Activated CD4-positive, CD25-positive, alpha-beta regulatory T cell (primary cell): ENCODE measurements around the gene MBP.

Experiments used
- DNase-seq, 4 experiments: peaks; one replicate each; lab custom pipeline; 2025; lab: John Stamatoyannopoulos, UW

MBP gene

GRCh38 chr18:77114415-77115191 lies 18.0 kb downstream of the MBP start:
- no peak for DNase-seq

DNA sequence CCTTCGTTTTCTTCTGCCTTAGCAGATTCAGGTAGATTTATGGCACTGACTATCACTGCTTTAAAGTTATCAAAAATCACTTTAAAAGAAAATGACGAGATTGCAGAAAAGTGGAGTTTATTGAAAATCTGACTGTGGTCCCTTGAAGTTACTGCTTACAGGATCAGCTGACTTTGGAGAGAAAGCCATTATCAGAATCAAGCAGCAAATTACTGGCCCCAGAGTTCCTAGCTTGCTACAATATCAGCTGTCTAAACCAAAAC lies 18.5 kb downstream of the MBP start:
- DNase-seq, result no peak

DNA sequence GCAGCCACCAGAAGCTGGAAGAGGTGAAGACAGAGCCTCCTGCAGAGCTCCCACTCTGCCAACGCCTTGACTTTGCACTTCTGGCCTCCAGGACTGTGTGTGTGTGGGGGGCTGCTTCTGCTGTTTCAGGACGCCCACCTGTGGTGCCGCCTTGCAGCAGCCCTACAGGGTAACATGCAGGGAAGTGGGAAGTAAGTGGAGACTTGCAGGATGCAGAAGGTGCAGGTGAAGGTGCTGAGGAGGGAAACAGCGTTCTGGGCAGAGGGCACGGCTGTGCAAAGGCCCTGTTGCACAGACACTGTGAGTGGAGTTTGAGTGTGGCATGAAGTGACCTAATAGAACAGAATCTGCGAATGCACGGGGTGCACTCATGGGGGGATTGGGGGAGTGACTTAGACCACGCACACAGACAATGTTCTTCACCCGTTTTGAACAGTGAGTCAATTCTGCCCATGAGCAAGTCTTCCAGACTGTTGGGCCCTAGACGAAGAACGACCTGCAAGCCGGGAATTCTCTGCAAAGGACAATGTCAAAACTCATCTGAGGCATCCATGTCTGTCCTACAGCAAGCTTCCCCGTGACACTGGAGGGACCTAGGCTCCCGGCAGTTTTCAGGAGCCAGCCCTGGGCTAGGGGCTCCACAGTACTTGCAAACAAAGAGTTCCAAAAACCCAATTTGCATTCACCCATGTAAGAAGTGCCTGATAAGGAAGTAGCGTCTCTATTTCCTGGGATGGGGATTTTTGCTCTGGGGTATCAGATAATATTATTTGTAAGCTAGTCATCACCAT lies 19.0 kb downstream of the MBP start:
- no peak for DNase-seq

DNA sequence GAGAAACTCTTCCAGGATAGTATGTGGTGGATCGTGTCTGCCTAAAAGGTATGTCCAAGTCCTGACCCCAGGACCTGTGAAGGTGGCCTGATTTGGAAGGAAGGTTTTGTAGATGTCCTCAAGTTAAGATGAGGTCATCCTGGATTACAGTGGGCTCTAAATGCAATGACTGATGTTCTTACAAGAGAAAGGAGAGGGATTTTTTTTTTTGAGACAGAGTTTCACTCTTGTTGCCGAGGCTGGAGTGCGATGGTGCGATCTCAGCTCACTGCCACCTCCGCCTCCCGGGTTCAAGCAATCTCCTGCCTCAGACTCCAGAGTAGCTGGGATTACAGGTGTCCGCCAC lies 19.9 kb downstream of the MBP start:
- DNase-seq, result no peak

DNA sequence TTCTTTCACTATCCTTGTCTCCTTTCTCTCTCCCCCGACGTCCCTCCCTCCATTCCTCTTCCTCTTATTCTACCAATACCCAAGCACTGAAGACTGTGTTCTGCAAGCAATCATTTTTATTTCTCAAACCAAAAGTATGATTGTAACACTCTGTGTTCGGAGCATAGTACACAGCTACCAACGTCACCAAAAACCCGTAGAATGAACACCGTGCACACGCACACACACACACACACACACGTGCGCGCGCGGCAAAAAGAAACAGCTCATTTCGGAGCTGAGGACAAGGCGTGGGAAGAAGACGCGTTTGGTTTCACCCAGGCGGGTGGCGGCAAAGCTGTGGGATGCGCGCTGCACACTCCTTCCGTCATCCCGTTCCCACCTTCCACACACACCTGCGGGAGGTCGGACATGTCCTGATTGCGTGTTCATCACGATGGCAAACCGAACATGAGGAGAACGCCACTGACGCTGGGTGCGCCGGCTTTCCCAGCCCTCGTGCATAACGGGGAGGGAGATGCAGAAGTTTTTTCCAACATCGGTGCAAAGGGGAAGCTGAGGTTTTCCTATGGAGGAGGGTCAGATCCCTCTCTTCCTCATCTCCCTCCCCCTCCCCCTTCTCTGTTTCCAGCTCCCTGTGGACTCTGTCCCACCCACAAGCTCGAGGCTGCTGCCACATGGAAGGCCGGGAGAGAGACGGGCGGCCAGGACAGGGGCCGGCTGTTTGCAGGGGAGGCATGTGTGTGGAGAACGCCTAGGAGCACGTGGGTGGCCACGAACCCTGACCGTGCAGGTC lies 20.4 kb downstream of the MBP start:
- no peak for DNase-seq

DNA sequence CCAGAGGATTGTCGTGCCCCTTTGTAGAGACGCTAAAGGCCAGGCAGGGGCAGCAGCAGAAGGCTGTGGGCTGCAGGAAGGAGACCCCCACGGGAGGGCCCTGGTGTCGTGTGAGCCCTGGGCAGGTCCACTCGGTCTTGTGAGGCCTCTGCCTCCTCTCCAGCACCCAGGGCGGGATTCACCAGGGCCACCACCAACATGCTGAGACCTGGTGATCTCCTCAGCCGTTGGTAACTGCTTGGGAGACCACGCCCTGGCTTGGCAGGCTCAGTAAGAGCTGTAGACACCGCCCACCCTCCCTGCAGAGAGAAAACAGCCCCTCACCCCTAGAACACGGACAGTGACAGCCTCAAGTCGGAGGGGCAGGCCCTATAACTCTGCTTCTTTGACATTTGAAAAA lies 21.1 kb downstream of the MBP start:
- no peak for DNase-seq

DNA sequence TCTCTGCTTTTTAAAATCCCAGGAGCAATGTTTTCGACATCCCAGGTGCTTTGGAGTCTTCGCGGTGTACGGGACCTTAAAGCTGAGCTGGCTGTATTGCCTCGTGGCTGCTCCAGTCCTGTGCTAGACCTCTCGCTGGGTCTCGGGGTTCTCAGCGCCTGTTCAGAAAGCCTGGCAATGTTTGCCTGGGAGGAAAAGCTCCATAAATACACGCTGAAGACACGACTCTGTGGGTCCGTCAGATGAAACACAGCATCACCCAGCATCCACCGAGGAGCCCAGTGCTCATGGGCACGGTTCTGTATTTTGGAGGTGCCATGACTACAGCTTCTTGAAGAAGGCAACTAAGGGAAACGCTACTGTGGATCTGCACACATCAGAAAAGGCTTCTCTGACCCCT lies 21.6 kb downstream of the MBP start:
- no peak for DNase-seq

DNA sequence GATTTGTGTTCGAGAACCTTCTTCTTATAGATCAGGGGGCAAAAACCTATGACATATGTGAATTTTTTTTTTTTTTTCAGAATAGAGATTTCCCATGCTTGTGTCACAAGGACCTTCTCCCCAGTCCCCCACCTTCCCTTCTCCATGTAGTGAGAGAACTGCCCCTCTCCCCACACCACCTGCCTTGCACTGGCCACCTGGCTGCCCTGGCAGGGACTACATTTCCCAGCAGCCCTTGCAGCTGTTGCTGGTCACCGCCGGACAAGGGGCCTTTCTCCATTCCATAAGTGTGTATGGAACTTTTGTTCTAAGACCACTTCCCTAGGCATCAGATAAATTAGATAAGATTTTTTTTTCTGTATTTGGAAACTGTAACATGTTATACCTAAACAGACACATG lies 22.2 kb downstream of the MBP start:
- no peak for DNase-seq

DNA sequence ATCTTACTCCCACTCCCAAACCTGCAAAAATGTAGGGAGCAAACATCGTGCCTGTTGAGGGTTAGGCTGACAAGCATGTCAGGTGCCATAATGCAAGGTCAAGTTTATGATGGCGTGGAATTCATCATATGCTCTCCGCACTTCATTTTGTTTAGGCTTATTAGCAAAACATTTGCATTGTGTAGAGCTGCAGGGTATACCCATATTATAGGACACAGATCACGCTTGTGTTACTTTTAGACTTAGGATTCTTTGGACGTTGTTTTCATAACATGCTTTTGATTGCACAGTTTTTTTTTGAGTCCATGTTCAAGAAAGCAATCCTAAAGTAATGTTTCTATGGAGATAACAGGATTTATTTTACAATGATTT lies 22.9 kb downstream of the MBP start:
- DNase-seq, result no peak

- DNase-seq, result no peak
Observed at GRCh38 chr18:77108821-77109647, 23.5 kb downstream of the MBP start.

GRCh38 chr18:77108001-77108692 lies 24.4 kb downstream of the MBP start:
- no peak for DNase-seq

GRCh38 chr18:77107292-77107691 lies 25.3 kb downstream of the MBP start:
- no peak for DNase-seq

DNA sequence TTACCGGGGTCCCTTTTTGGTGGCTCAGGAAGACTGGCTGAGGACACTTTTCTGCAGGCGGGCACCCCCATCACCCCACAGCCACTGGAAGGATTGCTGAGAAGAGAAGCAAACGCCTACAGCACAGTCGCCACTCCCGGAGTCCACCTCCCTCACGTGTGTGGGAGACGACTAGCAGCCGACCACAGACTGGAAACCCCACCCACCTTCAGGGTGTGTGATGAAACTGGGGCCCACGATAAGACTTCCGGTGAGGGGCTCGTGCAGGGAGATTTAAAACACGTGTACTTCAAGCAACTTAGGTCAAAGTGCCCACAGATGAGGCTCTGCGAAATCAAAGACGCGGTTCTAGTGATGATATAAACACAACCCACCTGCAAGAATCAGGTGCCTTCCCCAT lies 26.3 kb downstream of the MBP start:
- peak; percentile 9 to 70 (median 42) for DNase-seq

GRCh38 chr18:77105680-77106079 lies 26.9 kb downstream of the MBP start:
- DNase-seq, result no peak

DNA sequence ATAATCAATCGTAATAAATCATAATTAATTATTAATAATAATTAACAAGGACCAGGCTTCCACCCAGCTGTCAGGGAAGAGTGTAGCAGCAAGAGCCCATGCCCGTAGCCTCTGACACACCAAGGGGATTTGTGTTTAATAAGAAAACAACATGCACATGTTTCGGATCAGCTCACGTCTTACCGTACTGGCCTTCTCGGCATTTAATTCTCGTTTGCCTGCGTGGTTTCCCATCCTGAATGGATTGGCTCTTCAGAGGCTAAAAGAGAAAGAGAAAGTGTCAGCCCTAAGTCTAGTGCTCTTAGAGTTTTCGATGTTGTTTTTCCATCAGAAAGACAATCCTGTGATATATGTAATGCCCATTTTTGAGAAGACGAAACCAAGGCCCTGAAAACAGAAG lies 27.6 kb downstream of the MBP start:
- DNase-seq, result no peak

DNA sequence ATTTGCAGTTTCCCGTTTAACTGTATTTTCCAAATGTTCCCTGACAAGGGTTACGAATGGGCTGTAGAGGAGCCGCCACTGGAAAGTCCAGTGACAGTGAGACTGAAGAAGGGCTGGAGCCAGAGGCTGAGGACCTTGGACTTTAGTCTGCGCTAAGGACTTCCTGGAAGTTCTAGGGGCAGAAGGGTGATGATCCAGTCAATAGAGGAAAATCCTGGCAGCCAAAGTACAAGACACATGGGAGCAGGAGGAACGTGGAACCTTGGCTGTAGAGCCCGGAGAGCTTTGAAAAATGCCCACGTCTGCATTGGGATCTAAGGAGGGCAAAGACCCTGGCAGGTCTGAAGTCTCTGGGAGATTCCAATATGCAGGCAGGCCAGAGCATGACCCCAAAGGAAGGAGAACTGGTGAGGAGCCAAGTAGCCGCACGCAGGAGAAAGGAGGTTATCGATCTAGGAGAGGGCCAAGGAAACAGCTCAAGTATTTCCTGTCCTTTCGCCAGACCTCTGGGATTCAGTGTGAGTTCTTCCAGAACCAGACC lies 28.5 kb downstream of the MBP start:
- no peak for DNase-seq

DNA sequence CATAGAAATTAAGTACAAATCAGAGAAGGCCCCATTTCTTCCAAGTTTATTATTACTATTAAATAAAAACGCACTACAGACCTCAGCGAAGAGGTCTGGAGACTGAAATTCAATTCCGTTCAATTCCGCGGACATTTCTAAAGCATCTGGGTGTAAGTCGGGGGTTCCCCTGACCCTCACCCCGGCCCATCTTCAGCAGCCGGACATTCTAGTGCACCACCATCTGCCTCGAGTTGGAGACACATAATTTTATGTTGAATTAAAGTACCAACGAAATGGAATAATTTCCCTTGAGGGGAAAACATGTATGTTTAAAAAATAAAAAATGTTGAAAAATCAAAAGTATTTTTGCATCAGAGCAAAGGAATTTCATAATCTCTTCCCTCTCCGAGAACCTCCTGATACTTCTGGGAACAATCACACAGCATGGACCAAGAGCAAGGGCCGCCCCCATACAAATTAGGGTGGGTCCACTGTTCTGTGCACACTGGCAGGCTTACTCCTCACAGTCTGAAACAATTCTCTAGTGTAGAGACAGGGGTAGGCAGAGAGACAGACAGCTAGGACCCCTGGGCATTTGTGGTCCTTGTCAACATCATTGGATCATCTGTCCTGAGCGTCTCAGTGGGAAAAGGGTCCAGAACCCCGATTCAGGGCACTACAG lies 29.3 kb downstream of the MBP start:
- no peak for DNase-seq

DNA sequence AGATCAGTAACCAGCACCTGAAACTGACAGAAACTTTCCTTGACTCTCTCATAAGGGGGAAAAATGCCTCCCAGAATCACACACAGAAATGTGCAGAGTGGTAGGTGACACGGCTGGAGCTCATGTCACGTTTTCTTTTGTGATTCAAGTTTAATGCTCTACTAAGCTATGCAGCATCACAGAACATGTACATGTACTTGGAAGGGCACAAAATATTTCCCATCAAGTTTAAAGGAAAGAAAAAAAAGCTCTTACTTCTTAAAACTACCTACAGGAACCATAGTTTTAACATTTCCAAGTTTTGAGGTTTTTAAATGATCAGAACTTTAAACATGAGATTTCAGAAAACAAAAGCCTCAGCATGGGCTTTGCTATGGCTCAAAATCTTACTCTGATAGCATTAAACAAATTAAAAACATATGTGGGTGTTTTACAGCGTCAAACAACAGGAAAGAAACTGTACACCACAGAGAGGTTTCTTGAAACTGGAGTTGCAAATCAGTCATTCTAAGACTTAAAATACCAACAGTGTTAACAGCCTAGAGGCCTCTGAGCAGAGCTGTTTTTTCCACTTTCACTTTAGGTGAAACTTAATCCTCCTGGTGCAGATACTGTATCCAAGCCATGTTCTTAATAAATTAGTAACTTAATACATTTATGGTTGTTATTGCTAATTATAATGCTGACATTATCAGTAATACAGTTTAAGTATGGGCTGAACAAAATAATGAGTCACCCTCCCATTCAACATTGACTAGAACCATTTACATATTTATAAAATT lies 30.1 kb downstream of the MBP start:
- DNase-seq, result no peak

DNA sequence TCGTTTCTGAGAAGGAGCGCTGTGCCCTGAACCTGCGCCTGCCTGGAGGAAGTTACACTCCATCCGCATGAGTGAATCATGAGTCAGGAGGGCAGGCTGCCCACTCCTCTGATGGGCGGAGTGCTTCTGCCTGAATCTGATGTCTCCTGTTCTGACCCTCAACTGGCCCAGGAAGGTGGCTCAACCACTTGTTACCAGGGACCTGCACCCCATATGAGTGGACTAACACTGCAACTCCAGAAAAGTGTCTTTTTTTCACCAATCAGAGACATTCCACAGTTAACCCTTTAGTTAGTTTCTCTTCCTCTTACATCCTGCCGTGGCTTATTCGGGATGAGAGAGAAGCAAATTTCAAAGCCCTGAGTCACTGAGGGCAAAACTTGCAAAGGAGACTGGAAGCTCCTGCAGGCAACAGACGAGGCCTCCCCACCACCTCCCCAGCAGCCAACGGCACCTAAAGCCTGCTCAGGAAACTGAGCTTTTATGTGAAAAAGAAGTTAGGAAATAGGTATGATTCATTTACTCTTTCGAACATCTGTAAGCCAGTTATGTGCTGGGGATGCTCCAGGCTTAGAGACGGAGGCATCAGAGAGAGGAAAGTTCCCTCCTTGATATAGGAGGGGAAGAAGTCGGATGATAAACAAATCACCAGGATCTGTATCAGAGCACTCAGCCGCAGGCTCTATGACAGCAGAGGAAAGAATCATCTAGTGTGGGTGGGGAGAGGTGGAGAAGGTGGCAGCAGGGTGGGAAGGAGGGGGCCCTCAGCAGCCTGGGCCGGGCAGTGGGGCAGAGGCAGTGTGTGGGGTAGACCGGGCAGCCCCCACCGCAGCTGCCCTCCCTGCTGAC lies 30.9 kb downstream of the MBP start:
- DNase-seq, result no peak
